ENCODE results near the gene ZNF865.

DNA sequence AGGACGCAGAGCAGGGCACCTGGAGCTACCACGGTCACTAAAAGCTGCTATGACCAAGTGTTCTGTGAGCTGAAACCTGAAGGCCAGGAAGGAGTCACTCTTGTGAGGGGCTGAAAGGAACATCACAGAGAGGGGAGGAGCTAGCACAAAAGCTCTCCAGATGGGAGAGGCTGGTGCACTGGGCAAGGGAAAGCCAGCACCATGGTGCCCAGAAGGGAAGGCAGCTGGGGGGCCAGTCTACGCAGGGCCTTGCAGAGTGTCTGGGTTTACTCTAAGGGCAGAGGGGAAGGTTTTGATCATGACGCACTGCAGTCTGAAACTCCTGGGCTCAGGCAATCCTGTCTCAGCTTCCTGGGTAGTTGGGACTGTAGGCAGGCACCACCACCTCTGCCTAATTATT, 31.3 kb downstream of the ZNF865 start:
- TF ChIP-seq, protein P1, sequence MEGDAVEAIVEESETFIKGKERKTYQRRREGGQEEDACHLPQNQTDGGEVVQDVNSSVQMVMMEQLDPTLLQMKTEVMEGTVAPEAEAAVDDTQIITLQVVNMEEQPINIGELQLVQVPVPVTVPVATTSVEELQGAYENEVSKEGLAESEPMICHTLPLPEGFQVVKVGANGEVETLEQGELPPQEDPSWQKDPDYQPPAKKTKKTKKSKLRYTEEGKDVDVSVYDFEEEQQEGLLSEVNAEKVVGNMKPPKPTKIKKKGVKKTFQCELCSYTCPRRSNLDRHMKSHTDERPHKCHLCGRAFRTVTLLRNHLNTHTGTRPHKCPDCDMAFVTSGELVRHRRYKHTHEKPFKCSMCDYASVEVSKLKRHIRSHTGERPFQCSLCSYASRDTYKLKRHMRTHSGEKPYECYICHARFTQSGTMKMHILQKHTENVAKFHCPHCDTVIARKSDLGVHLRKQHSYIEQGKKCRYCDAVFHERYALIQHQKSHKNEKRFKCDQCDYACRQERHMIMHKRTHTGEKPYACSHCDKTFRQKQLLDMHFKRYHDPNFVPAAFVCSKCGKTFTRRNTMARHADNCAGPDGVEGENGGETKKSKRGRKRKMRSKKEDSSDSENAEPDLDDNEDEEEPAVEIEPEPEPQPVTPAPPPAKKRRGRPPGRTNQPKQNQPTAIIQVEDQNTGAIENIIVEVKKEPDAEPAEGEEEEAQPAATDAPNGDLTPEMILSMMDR (IDR thresholded peaks at IDR 0.05), result no peak
- TF ChIP-seq MXD4 (CRISPR knock-in tag; IDR thresholded peaks at IDR 0.05; ENCODE audit: borderline replicate concordance) (no peak), ESRRA (CRISPR knock-in tag; IDR thresholded peaks at IDR 0.05; ENCODE audit: borderline replicate concordance) (no peak), CREB1 (CRISPR knock-in tag; IDR thresholded peaks at IDR 0.05) (no peak), CBFB (CRISPR knock-in tag; IDR thresholded peaks at IDR 0.05; ENCODE audit: low read depth) (no peak), ZNF416 (CRISPR knock-in tag; IDR thresholded peaks at IDR 0.05) (no peak), SP1 (CRISPR knock-in tag; conservative IDR thresholded peaks at IDR 0.05) (no peak), NFE2L1 (CRISPR knock-in tag; IDR thresholded peaks at IDR 0.05) (no peak), RORB (CRISPR knock-in tag; IDR thresholded peaks at IDR 0.05) (no peak)
- TF ChIP-seq, protein P2, sequence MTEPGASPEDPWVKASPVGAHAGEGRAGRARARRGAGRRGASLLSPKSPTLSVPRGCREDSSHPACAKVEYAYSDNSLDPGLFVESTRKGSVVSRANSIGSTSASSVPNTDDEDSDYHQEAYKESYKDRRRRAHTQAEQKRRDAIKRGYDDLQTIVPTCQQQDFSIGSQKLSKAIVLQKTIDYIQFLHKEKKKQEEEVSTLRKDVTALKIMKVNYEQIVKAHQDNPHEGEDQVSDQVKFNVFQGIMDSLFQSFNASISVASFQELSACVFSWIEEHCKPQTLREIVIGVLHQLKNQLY (CRISPR knock-in tag; IDR thresholded peaks at IDR 0.05), result no peak
- TF ChIP-seq, protein P3, sequence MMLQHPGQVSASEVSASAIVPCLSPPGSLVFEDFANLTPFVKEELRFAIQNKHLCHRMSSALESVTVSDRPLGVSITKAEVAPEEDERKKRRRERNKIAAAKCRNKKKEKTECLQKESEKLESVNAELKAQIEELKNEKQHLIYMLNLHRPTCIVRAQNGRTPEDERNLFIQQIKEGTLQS (CRISPR knock-in tag; conservative IDR thresholded peaks at IDR 0.05), result no peak
